Endodermal cell (in vitro differentiated cells): ENCODE measurements around the gene VSIG10L. TPM values are rescaled to one million over a fixed set of nuclear protein-coding genes. Genes with fewer than 3 reads are reported as not detected.

Experiments
- DNase-seq: peaks from one replicate; pipeline ENCODE4 v3.0.0-alpha.2; 2017
- H3K27ac ChIP-seq: 2 replicates; pipeline ENCODE4 v1.5.1; 2013; ENCODE audit warnings: mild to moderate bottlenecking, low read depth, low read length, moderate library complexity
- H3K27me3 ChIP-seq: 2 replicates; pipeline ENCODE4 v1.6.1; 2013; ENCODE audit warnings: mild to moderate bottlenecking, low read length, moderate library complexity; ENCODE audit not compliant: insufficient read depth, control insufficient read depth, poor library complexity, severe bottlenecking
- H3K36me3 ChIP-seq: 2 replicates; pipeline ENCODE4 v1.7.0; 2013; ENCODE audit warnings: mild to moderate bottlenecking, low read length, moderate library complexity; ENCODE audit not compliant: control insufficient read depth, insufficient read depth
- H3K4me1 ChIP-seq: one replicate; pipeline ENCODE4 v1.7.0; 2013; ENCODE audit warnings: low read length; ENCODE audit not compliant: control insufficient read depth, insufficient read depth
- H3K4me3 ChIP-seq: 2 replicates; pipeline ENCODE4 v1.5.1; 2013; ENCODE audit warnings: mild to moderate bottlenecking, low read length, moderate library complexity
- H3K9ac ChIP-seq: 2 replicates; pipeline ENCODE4 v1.6.1; 2013; ENCODE audit warnings: mild to moderate bottlenecking, low read length, moderate library complexity; ENCODE audit not compliant: poor library complexity, severe bottlenecking; ENCODE audit errors: extremely low read depth
- H3K9me3 ChIP-seq: 2 replicates; pipeline ENCODE4 v1.6.1; 2013; ENCODE audit warnings: mild to moderate bottlenecking, low read length, moderate library complexity; ENCODE audit not compliant: control insufficient read depth
- H3K27ac Mint-ChIP-seq: 2 replicates; pipeline ENCODE4 v1.8.0; 2020; ENCODE audit warnings: mixed read lengths
- H3K27me3 Mint-ChIP-seq: 2 replicates; pipeline ENCODE4 v1.8.0; 2021; ENCODE audit warnings: mild to moderate bottlenecking, mixed read lengths; ENCODE audit not compliant: insufficient read depth
- H3K36me3 Mint-ChIP-seq: 2 replicates; pipeline ENCODE4 v1.8.0; 2020; ENCODE audit warnings: low read depth, mixed read lengths
- H3K4me1 Mint-ChIP-seq: 2 replicates; pipeline ENCODE4 v1.8.0; 2020; ENCODE audit warnings: mixed read lengths
- H3K4me3 Mint-ChIP-seq: 2 replicates; pipeline ENCODE4 v1.8.0; 2020; ENCODE audit warnings: mild to moderate bottlenecking, moderate library complexity, mixed read lengths
- H3K9me3 Mint-ChIP-seq: 2 replicates; pipeline ENCODE4 v1.8.0; 2020; ENCODE audit warnings: mild to moderate bottlenecking, mixed read lengths
- WGBS, 2 experiments: methylation state at CpG; one replicate each; pipeline versions ENCODE4 v1.1.5 to v1.1.7; 2013; ENCODE audit warnings: missing lambda C conversion rate in 2 of 2, mixed read lengths in 1 of 2; ENCODE audit not compliant: insufficient coverage in 1 of 2, insufficient read length in 1 of 2; 5-methylcytosine and 5-hydroxymethylcytosine counted together
- total RNA-seq, 2 donors: library from RNA; stranded (reverse); fragmentation: NEBNext Ultra II Directional in 1 of 2; extraction: Animal tissue kit (Norgen Biotek cat#: 25700) in 1 of 2; gene quantifications; 2 replicates in 1 of 2; 3 replicates in 1 of 2; pipeline ENCODE4 v1.2.1, GENCODE V29; 2021
- TF ChIP-seq, protein P1 (sequence below): fragments of 200-600 bp; sonication (generic); conservative IDR thresholded peaks from 2 replicates; pipeline ENCODE4 v1.5.0; 2021; ENCODE audit warnings: antibody characterized with exemption, mild to moderate bottlenecking

Gene VSIG10L
- total RNA-seq, 2 donors from 2014 or later, result 6.4 to 11.5 TPM

DNA sequence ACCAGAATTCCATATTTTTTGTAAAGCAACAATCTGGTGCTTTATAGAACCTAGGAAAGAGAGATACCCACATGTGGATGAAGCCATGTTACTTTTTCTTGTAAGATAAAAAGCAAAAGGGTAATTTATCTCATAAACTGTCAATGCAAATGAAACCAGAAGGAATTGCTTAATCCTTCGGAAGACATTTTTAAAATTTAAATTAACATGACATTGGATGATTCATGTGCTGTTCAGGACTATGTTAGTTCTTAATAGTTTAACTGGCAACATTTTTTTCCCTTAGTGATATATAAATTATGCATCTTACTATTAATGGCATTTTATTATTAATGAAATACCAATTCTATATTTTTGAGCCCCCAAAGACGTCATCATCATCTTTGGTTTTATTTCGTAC lies 56.3 kb downstream of the VSIG10L start:
- H3K9ac ChIP-seq, result no peak overlapping the region
- no peaks in the 10 kb centered on the region for H3K36me3 Mint-ChIP-seq
- H3K36me3 ChIP-seq, result no peaks in the 10 kb centered on the region
- WGBS, 2 experiments, result 91 to 100% methylated on average over 3 of the region's 3 CpGs
- H3K27me3 ChIP-seq, result no peaks in the 10 kb centered on the region
- peaks cover 19% of the 10 kb centered on the region for H3K27me3 Mint-ChIP-seq
- no peaks in the 10 kb centered on the region for H3K9me3 ChIP-seq
- H3K27ac Mint-ChIP-seq, result no peak overlapping the region
- no peak overlapping the region for H3K4me3 Mint-ChIP-seq
- H3K4me1 Mint-ChIP-seq, result no peaks in the 10 kb centered on the region
- H3K4me1 ChIP-seq, result no peaks in the 10 kb centered on the region
- H3K9me3 Mint-ChIP-seq, result peaks cover 8% of the 10 kb centered on the region
- TF ChIP-seq, protein P1, sequence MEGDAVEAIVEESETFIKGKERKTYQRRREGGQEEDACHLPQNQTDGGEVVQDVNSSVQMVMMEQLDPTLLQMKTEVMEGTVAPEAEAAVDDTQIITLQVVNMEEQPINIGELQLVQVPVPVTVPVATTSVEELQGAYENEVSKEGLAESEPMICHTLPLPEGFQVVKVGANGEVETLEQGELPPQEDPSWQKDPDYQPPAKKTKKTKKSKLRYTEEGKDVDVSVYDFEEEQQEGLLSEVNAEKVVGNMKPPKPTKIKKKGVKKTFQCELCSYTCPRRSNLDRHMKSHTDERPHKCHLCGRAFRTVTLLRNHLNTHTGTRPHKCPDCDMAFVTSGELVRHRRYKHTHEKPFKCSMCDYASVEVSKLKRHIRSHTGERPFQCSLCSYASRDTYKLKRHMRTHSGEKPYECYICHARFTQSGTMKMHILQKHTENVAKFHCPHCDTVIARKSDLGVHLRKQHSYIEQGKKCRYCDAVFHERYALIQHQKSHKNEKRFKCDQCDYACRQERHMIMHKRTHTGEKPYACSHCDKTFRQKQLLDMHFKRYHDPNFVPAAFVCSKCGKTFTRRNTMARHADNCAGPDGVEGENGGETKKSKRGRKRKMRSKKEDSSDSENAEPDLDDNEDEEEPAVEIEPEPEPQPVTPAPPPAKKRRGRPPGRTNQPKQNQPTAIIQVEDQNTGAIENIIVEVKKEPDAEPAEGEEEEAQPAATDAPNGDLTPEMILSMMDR, result no peak
- H3K4me3 ChIP-seq, result no peak overlapping the region
- no peak for DNase-seq
- H3K27ac ChIP-seq, result no peak overlapping the region

DNA sequence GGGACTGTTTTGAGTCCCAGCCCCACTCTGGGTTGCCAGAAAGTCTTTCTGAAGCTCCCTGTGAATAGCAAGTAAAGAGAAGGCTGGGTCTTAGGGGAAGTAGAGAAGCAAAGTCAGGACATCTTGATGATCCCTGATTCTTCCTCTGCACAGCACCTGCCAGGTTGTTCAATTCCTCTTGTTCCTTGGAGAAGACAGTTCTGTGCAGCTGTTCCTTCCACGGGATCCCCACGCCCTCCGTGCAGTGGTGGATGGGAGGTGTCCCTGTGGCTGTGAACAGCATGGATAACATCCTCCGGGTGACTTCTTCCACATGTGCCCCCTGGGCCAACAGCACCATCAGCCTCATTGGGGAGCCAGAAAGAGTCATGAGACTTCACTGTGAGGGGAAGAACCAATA lies 59.6 kb downstream of the VSIG10L start:
- 95% methylated on average over 3 to 4 of the region's 4 CpGs for WGBS, 2 experiments
- Histone ChIP-seq H3K27me3 (no peaks in the 10 kb centered on the region), H3K9me3 (no peaks in the 10 kb centered on the region), H3K4me3 (no peak overlapping the region), H3K9ac (no peak overlapping the region), H3K27ac (no peak overlapping the region), H3K36me3 (no peaks in the 10 kb centered on the region), H3K4me1 (no peaks in the 10 kb centered on the region)
- Mint-ChIP-seq H3K9me3 (peaks cover 16% of the 10 kb centered on the region), H3K27ac (no peak overlapping the region), H3K27me3 (peaks cover 42% of the 10 kb centered on the region), H3K4me1 (no peaks in the 10 kb centered on the region), H3K4me3 (no peak overlapping the region), H3K36me3 (no peaks in the 10 kb centered on the region)
- TF ChIP-seq, protein P1, result no peak
- peak; percentile 12 for DNase-seq

Other genes with a start within 250 kb of the VSIG10L start
- gene CTU1, start 233.7 kb downstream of the VSIG10L start, total RNA-seq, result 1 to 10 TPM; 5.1 to 5.7 TPM
- not detected for gene SIGLEC9, start 217.2 kb downstream of the VSIG10L start, total RNA-seq
- not detected for gene SIGLEC7, start 199.8 kb downstream of the VSIG10L start, total RNA-seq
- gene CD33, start 117.1 kb downstream of the VSIG10L start, total RNA-seq, result not detected
- not detected for gene SIGLECL1, start 91.1 kb downstream of the VSIG10L start, total RNA-seq
- 10 to 100 TPM; 42.7 to 49.4 TPM for gene IGLON5, start 30.5 kb downstream of the VSIG10L start, total RNA-seq
- gene ETFB, start 24.2 kb upstream of the VSIG10L start, total RNA-seq, result 10 to 100 TPM; 54.3 to 77.3 TPM
- gene CLDND2, start 26.9 kb upstream of the VSIG10L start, total RNA-seq, result 1 to 10 TPM; 1.3 to 2.5 TPM
- gene NKG7, start 30.5 kb upstream of the VSIG10L start, total RNA-seq, result not detected
- gene LIM2, start 45.8 kb upstream of the VSIG10L start, total RNA-seq, result not detected
- gene C19orf84, start 48.5 kb upstream of the VSIG10L start, total RNA-seq, result 1 to 10 TPM; 1.4 to 1.8 TPM
- not detected for gene SIGLEC10, start 75.5 kb upstream of the VSIG10L start, total RNA-seq
- gene SIGLEC8, start 116.3 kb upstream of the VSIG10L start, total RNA-seq, result not detected
- gene CEACAM18, start 136.4 kb upstream of the VSIG10L start, total RNA-seq, result not detected
- not detected for gene SIGLEC12, start 159.7 kb upstream of the VSIG10L start, total RNA-seq
- under 1 TPM in 1 of 2 donors, not detected in 1; 0.26 TPM for gene SIGLEC6, start 189.5 kb upstream of the VSIG10L start, total RNA-seq
- 10 to 100 TPM; 10.8 to 11.3 TPM for gene ZNF175, start 229.1 kb upstream of the VSIG10L start, total RNA-seq